Measurements from ENCODE around the gene LTC4S.
"Not testable (repeated sequence)": the region's sequence is repeated elsewhere in the genome, so short reads cannot be mapped to it uniquely, and the experiment has no call there.

The LTC4S gene

DNA sequence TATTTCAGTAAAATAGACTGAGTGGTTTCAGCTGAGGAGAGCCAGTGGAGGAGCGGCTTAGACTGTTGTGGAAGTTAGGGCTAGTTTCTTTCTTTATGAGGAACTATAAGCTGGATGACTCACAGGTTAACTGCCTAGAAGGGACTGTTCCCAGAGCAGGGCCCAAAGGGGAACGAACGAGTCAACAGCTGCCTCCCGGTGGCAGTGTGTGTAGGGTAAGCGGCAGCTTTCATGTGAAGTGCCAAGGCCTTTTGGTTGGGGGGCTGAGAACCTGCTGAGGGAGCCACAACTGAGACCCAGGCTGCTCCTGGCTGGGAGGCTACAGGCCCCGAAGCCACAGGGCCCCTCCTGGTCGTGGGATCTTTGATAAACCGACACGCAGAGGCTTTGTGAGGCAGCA, 33.9 kb downstream of the LTC4S start:
- DNase-seq = peak in 1 of 2 donors; percentile 51

- DNase-seq = no peak
These were observed 35.1 kb downstream of the LTC4S start for GRCh38 chr5:179828756-179829421.

GRCh38 chr5:179829732-179830435, 36.1 kb downstream of the LTC4S start:
- no peak for DNase-seq

DNA sequence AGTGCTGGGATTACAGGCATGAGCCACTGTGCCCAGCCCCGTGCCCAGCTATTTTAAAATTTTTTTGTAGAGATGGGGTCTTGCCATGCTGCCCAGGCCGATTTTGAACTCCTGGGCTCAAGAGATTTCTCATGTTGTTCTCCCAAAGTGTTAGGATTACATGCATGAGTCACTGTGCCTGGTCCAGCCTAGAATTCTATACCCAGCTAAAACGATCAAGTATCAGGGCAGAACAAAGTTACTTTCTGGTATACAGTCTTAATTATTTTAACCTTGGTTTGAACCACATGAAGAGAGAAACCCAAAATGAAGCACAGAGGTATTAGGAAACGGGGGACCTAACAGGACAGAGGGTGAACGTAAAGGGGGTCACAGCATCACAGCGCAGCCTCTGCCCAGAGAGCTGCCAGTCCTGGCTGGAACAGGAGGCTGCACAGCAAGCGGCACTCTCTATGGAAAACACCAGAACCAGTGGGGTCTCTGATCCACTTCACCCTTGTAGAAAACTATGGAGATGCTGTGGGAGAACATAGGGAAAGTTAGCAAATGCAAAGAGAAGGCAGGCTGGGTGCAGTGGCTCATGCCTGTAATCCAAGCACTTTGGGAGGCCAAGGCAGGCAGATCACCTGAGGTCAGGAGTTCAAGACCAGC, 37.2 kb downstream of the LTC4S start:
- DNase-seq = no peak

DNA sequence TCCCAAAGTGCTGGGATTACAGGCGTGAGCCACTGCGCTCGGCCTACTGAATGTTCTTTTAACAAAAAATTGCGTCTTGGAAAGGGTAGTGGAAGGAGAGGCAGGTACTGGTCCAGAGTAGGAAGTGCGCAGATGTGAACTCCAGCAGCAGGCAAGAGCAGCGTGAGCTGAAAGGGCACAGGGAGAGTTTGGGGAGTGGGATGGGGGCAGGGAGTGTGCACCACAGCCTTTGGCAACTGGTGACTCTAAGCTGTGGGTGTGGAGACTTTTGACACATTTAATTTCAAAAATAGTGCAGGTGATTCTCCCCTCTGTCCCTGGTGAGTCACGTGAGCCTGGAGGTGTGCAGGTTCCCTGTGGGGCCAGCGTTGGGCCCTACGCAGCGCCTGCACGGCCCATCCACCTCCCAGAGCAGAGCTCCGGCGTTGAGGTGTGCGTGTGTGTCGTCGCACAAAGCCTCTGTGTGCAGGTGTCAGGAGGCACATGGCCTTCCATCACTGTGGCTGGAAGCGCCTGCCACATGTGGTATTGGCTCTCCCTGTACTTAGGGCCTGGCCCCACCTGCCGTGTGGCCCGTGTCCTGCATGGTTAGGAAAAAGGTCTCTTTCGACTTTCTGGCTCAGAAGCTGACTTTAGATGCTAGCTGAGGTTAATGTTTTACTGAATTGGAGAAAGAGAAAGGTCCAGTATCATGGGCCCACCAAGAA, 38.4 kb downstream of the LTC4S start:
- DNase-seq = no peak

DNA sequence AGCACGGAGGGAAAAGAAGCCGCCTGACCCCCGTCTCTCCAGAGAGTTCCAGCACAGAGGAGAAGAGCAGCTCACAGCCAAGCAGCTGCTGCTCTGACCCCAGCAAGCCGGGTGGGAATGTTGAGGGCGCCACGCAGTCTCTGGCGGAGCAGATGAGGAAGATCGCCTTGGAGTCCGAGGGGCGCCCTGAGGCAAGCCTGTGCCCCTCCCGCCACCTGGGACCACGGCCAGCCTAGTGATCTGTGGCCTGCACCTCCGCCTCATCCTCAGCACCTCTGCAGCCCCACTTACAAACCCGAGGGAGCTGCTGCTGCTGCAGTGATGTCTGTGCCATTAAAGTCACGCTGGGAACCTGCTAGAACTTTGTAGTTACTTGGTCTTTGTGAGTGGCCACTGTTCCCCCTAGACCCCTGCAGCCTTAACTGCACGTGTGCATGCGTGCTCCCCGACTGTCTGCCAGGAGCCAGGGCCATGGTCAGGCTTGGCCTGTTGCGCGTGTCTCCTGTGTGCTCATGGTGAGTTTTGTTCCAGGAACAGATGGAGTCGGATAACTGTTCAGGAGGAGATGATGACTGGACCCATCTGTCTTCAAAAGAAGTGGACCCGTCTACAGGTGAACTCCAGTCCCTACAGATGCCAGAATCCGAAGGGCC, 39.4 kb downstream of the LTC4S start:
- DNase-seq = no peak

DNA sequence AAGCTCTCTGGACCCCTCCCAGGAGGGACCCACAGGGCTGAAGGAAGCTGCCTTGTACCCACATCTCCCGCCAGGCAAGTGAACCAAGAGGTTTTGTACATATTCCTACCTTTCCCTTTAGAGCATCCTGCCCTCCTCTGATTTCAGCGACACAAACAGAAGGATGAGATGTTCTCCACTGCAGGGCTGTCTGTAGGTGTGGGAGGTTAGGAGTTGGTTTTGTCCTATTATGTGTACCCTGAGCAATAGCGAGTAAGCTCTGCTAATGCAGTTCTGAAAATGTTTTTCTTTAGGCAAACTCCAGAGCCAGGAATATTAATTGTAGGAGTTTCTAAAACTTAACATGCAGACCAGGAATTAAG, 39.9 kb downstream of the LTC4S start:
- DNase-seq = no peak

- no peak for DNase-seq
These were observed 40.3 kb downstream of the LTC4S start for GRCh38 chr5:179834120-179834519.

- DNase-seq = not testable (repeated sequence)
These were observed 41.1 kb downstream of the LTC4S start for GRCh38 chr5:179834871-179835270.

- peak in 1 of 2 donors; percentile 41 for DNase-seq
These were observed 42.6 kb downstream of the LTC4S start for GRCh38 chr5:179836225-179837019.

- DNase-seq = no peak
These were observed 43.6 kb downstream of the LTC4S start for GRCh38 chr5:179837076-179838011.

DNA sequence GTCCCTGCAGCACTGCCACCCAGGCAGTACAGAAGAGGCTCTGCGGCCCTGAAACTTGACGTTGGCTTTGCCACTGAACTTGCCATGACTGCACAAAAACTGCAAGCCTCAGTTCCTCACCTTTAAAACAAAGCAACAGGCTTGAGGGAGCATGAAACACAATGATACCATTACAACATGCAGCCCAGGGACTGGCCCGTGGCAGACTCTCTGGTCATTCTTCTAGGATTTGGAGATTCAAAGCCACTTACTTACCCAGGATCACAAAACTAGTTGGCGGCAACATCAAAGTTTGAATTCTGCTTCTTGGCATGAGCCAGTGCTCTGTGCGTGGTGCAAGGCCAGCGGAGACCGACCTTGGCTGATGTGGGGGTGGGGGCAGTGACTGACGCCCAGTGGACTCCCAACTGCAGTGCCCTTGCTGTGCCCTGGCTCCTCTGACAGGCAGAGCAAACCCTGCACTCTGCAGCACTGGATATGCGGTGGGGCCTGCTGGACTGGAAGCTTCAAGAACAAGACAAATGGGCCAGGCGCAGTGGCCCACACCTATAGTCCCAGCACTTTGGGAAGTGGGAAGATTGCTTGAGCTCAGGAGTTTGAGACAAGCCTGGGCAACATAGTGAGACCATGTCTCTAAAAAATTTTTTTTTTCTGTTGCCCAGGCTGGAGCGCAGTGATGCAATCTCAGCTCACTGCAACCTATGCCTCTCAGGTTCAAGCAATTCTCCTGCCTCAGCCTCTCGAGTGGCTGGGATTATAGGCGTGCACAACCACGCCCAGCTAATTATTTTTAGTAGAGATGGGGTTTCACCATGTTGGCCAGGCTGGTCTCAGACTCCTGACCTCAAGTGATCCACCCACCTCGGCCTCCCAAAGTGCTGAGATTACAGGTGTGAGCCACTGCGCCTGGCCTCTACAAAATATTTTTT, 45.8 kb downstream of the LTC4S start:
- no peak for DNase-seq

DNA sequence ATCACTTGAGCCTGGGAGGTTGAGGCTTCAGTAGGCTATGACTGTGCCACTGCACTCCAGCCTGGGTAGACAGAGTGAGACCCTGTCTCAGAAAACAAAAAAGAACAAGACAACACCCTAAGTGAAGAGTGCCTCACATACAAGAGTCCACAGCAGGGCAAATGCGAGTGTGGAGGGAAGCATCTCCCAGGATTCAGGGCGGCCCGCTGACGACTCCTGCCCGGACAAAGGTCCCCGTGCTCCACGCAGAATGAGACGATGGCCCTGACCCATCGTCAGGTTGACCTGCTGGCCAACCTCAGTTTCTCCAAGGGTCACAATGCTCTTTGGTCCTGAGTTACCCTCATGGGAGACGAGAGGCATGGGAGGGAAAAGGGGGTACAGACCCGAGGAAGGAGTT, 46.5 kb downstream of the LTC4S start:
- no peak for DNase-seq

- DNase-seq = no peak
These were observed 47.0 kb downstream of the LTC4S start for GRCh38 chr5:179840766-179841165.

DNA sequence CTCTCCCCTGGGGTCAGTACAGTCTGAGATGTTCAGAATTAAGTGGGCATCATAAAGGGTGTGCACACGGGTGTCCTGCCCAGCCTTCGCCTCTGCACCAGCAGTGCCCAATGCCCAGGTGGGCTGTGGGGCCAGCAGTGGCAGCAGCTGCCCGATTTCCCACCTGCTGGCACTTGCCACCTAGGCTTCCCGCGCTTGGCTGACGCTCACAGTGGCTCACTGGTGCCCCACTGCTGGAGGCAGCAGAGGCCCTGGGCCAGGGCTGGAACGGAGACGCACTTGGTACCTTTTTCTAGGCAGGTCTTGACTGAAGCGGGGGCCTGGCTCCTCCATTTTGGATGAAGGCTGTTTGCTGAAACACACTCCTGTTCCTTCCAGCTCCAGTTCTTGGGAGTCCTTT, 47.8 kb downstream of the LTC4S start:
- DNase-seq = no peak

Data from stimulated activated CD4-positive, alpha-beta T cell treated with anti-CD3 and anti-CD28 coated beads, Interleukin-2, amount 100 ng/mL, for 48 hours (primary cell).